ENCODE data around the gene TEX22.
A peak's percentile ranks its signal among the peaks of the same experiment; 100 is the strongest.

The TEX22 gene

DNA sequence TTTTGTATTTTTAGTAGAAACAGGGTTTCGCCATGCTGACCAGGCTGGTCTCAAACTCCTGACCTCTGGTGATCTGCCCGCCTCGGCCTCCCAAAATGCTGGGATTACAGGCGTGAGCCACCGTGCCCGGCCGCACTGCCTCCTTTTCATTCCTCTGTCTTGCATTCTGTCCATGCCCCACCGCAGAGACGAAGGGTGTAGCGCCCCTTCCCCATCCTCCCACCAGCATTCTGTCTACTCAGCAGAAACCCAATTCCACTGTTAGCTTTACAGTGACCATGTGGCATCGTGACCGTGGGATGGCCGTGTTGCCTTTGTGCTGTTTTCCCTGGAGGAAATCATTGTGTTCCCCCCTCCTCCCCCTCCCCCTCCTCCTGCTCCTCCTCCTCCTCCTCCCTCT is 10.3 kb downstream of the TEX22 start:
- no peak overlapping the region for H3K4me3 ChIP-seq (ENCODE audit: low read depth, low read length)
- POLR2A ChIA-PET, result interaction anchor here (0.5 kb wide), 1 partner anchor 17 kb away, joined by 5 read pairs; no protein-coding TSS in a partner anchor
- CTCF ChIA-PET, result no interaction called here
- TF ChIP-seq ZNF133 (tag by site-specific recombination; IDR thresholded peaks at IDR 0.05), result no peak
- TF ChIP-seq ZNF707 (tag by site-specific recombination; IDR thresholded peaks at IDR 0.05), result no peak
- peak; percentile 23; the same call in 1 of the 2 replicates for TF ChIP-seq ZFHX2 (tag by site-specific recombination; conservative IDR thresholded peaks at IDR 0.05)
- H3K4me1 ChIP-seq (ENCODE audit: control insufficient read depth, insufficient read depth, low read length), result peaks cover 5% of the 10 kb centered on the region
- no peaks in the 10 kb centered on the region for H3K36me3 ChIP-seq (ENCODE audit: control insufficient read depth in 2 of 2, insufficient read depth in 1 of 2, low read length in 2 of 2)
- H3K9me3 ChIP-seq (ENCODE audit: control insufficient read depth, insufficient read depth, low read depth, low read length), result no peaks in the 10 kb centered on the region
- no peak overlapping the region for H3K27ac ChIP-seq (ENCODE audit: extremely low read depth, low read depth, low read length)

DNA sequence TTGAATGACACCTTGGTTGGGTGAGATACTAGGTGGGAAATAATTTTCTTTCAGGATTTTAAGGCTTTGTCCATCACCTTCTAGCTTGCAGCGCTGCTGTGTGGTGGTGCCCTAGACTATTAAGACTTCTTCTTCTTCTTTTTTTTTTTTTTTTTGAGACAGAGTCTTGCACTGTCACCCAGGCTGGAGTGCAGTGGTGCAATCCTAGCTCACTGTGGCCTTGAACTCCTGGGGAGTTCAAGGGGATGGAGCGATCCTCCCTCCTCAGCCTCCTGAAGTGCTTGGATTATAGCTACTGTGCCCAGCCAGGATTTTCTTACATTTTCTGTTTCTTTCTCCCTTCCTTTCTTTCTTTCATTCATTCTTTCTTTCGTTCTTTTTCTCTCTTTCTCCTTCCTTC is 11.0 kb downstream of the TEX22 start:
- no peak overlapping the region for H3K4me3 ChIP-seq (ENCODE audit: low read depth, low read length)
- ChIA-PET POLR2A (no interaction called here), CTCF (no interaction called here)
- TF ChIP-seq ZNF302 (tag by site-specific recombination; IDR thresholded peaks at IDR 0.05; ENCODE audit: low read depth) (no peak), GLIS1 (tag by site-specific recombination; IDR thresholded peaks at IDR 0.05) (0 out of 2 replicates have a peak, but pooled peaks have one; percentile 18), ZNF366 (tag by site-specific recombination; conservative IDR thresholded peaks at IDR 0.05) (peak; percentile 82), ZNF610 (tag by site-specific recombination; IDR thresholded peaks at IDR 0.05; ENCODE audit: borderline replicate concordance) (no peak)
- H3K27ac ChIP-seq (ENCODE audit: extremely low read depth, low read depth, low read length), result no peak overlapping the region
- no peaks in the 10 kb centered on the region for H3K36me3 ChIP-seq (ENCODE audit: control insufficient read depth in 2 of 2, insufficient read depth in 1 of 2, low read length in 2 of 2)
- H3K9me3 ChIP-seq (ENCODE audit: control insufficient read depth, insufficient read depth, low read depth, low read length), result no peaks in the 10 kb centered on the region
- H3K4me1 ChIP-seq (ENCODE audit: control insufficient read depth, insufficient read depth, low read length), result peaks cover 5% of the 10 kb centered on the region

DNA sequence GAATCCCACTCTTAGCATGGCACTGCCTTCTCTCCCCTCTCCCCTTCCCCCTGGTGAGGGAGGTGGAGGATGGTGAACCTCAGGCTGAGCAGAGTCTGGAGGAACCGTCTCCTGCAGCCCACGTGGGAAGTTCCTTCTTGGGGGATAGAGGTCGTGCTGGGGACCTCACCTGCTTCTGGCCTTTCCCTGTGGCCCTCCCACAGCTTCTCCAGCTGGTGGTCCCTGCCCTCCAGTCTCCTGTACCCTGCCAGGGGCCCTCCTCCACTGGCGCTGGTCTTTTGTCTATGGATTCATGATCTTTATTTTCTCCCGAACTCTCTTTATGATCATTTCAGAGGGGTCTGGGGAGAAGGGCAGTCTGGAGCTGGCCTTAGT is 12.3 kb downstream of the TEX22 start:
- CTCF ChIA-PET, result interaction anchor here (0.6 kb wide), 1 partner anchor 12 kb away, joined by 4 read pairs; no protein-coding TSS in a partner anchor
- H3K9me3 ChIP-seq (ENCODE audit: control insufficient read depth, insufficient read depth, low read depth, low read length), result no peaks in the 10 kb centered on the region
- TF ChIP-seq, protein P1, sequence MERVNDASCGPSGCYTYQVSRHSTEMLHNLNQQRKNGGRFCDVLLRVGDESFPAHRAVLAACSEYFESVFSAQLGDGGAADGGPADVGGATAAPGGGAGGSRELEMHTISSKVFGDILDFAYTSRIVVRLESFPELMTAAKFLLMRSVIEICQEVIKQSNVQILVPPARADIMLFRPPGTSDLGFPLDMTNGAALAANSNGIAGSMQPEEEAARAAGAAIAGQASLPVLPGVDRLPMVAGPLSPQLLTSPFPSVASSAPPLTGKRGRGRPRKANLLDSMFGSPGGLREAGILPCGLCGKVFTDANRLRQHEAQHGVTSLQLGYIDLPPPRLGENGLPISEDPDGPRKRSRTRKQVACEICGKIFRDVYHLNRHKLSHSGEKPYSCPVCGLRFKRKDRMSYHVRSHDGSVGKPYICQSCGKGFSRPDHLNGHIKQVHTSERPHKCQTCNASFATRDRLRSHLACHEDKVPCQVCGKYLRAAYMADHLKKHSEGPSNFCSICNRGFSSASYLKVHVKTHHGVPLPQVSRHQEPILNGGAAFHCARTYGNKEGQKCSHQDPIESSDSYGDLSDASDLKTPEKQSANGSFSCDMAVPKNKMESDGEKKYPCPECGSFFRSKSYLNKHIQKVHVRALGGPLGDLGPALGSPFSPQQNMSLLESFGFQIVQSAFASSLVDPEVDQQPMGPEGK (tag by site-specific recombination; IDR thresholded peaks at IDR 0.05), result no peak
- TF ChIP-seq ZNF292 (tag by site-specific recombination; IDR thresholded peaks at IDR 0.05; ENCODE audit: borderline replicate concordance, low read depth) (no peak), ZNF132 (tag by site-specific recombination; IDR thresholded peaks at IDR 0.05; ENCODE audit: borderline replicate concordance) (no peak), ZNF239 (tag by site-specific recombination; IDR thresholded peaks at IDR 0.05) (no peak), ZIC2 (tag by site-specific recombination; IDR thresholded peaks at IDR 0.05) (no peak), ZNF155 (tag by site-specific recombination; IDR thresholded peaks at IDR 0.05) (no peak), ZNF416 (tag by site-specific recombination; IDR thresholded peaks at IDR 0.05) (no peak), KLF7 (tag by site-specific recombination; IDR thresholded peaks at IDR 0.05; ENCODE audit: borderline replicate concordance) (no peak), ZNF707 (tag by site-specific recombination; IDR thresholded peaks at IDR 0.05) (no peak), ZFHX2 (tag by site-specific recombination; conservative IDR thresholded peaks at IDR 0.05) (no peak), ZNF521 (tag by site-specific recombination; IDR thresholded peaks at IDR 0.05) (no peak), ZBTB21 (tag by site-specific recombination; IDR thresholded peaks at IDR 0.05) (no peak), ZNF791 (tag by site-specific recombination; IDR thresholded peaks at IDR 0.05) (no peak)
- TF ChIP-seq, protein P2, sequence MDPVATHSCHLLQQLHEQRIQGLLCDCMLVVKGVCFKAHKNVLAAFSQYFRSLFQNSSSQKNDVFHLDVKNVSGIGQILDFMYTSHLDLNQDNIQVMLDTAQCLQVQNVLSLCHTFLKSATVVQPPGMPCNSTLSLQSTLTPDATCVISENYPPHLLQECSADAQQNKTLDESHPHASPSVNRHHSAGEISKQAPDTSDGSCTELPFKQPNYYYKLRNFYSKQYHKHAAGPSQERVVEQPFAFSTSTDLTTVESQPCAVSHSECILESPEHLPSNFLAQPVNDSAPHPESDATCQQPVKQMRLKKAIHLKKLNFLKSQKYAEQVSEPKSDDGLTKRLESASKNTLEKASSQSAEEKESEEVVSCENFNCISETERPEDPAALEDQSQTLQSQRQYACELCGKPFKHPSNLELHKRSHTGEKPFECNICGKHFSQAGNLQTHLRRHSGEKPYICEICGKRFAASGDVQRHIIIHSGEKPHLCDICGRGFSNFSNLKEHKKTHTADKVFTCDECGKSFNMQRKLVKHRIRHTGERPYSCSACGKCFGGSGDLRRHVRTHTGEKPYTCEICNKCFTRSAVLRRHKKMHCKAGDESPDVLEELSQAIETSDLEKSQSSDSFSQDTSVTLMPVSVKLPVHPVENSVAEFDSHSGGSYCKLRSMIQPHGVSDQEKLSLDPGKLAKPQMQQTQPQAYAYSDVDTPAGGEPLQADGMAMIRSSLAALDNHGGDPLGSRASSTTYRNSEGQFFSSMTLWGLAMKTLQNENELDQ (tag by site-specific recombination; IDR thresholded peaks at IDR 0.05; ENCODE audit: low read depth), result no peak

More for the DNA sequence above, 12.3 kb downstream of the TEX22 start:
- H3K36me3 ChIP-seq (ENCODE audit: control insufficient read depth in 2 of 2, insufficient read depth in 1 of 2, low read length in 2 of 2), result no peaks in the 10 kb centered on the region
- POLR2A ChIA-PET, result interaction anchor here (1.0 to 1.5 kb wide), 5 partner anchors 11 to 109 kb away, joined by 3 to 8 read pairs (median 3); partner anchors contain the start of genes BRF1 and TEX22
- H3K4me1 ChIP-seq (ENCODE audit: control insufficient read depth, insufficient read depth, low read length), result peaks cover 5% of the 10 kb centered on the region
- H3K27ac ChIP-seq (ENCODE audit: extremely low read depth, low read depth, low read length), result no peak overlapping the region
- no peak overlapping the region for H3K4me3 ChIP-seq (ENCODE audit: low read depth, low read length)
